Vagina (tissue), 2 donors: ENCODE measurements around the gene MTIF3. TPM values are rescaled to one million over a fixed set of nuclear protein-coding genes. Genes with fewer than 3 reads are reported as not detected.

Experiments used
- DNase-seq, 2 donors: peaks; one replicate each; pipeline ENCODE4 v3.0.0-alpha.2; 2017; ENCODE audit errors: extremely low spot score in 2 of 2
- H3K27ac ChIP-seq: fragments of 200-600 bp; sonication (generic); one replicate; pipeline ENCODE4 v1.5.1; 2019
- H3K27me3 ChIP-seq: fragments of 200-600 bp; sonication (generic); one replicate; pipeline ENCODE4 v1.5.1; 2019
- H3K36me3 ChIP-seq, 2 donors: fragments of 200-600 bp; sonication (generic); one replicate each; pipeline ENCODE4 v1.5.1; 2017 to 2019
- H3K4me1 ChIP-seq: fragments of 200-600 bp; sonication (generic); one replicate; pipeline ENCODE4 v1.5.1; 2019
- H3K4me3 ChIP-seq, 2 donors: fragments of 200-600 bp; sonication (generic); 1 replicate in 1 of 2; 2 replicates in 1 of 2; pipeline ENCODE4 v1.5.1; 2016 to 2019
- H3K9me3 ChIP-seq: fragments of 200-600 bp; sonication (generic); one replicate; pipeline ENCODE4 v1.5.1; 2019
- POLR2A ChIP-seq, 2 donors: fragments of 450-650 bp; IDR thresholded peaks; one replicate each; pipeline ENCODE4 v1.6.1; 2017; ENCODE audit warnings: antibody characterized with exemption in 2 of 2, mild to moderate bottlenecking in 2 of 2, moderate library complexity in 2 of 2
- POLR2AphosphoS5 ChIP-seq, 2 donors: sonication (generic); formaldehyde crosslinking; IDR thresholded peaks; one replicate each; pipeline ENCODE4 v1.9.0; 2017; ENCODE audit warnings: antibody characterized with exemption in 2 of 2, mild to moderate bottlenecking in 2 of 2, low read depth in 1 of 2; ENCODE audit not compliant: insufficient read depth in 1 of 2
- intact Hi-C: fragments of 100-400 bp; cut with DNase I; formaldehyde crosslinking; loops from one replicate; pipeline ENCODE4 v1.15.1; 2023
- small RNA-seq: library from RNA; depleted of rRNA; stranded (forward); fragments of <200 nt; gene quantifications from one replicate; pipeline ENCODE3, GENCODE V24; 2016
- total RNA-seq: library from RNA; depleted of rRNA; stranded (reverse); fragments of >200 nt; gene quantifications from one replicate; pipeline ENCODE4 v1.2.3, GENCODE V29; 2016

Gene MTIF3
- total RNA-seq, 1 donor from 2014 or later = 30.0 TPM

DNA sequence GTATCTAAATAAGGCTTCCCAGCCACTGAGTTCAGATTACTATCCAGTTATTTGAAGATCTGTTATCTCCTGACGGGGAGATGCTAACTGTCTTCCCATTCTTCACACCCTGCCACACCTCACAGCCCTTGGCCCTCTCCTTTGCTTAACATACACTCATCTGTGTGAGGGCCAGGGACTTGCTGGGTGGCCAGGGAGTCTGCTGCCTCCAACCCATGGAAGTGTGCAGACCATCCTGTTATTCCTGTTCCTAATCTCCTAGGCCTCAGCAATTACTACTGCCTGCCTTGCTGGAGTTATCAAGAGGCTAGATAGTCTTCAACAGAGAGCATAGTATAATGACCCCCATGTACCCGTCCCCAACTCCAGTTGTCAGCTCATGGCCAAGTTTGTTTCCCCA lies 62.1 kb downstream of the MTIF3 start:
- Histone ChIP-seq H3K27ac (no peak overlapping the region), H3K4me1 (no peaks in the 10 kb centered on the region), H3K27me3 (no peaks in the 10 kb centered on the region), H3K9me3 (no peaks in the 10 kb centered on the region), H3K4me3 (no peak overlapping the region), H3K36me3 (no peaks in the 10 kb centered on the region)
- intact Hi-C loops = no loop called here
- no peak for DNase-seq
- TF ChIP-seq POLR2AphosphoS5 (IDR thresholded peaks at IDR 0.05; ENCODE audit: insufficient read depth in 1 of 2, low read depth in 1 of 2) = no peak
- TF ChIP-seq POLR2A (IDR thresholded peaks at IDR 0.05) = no peak

Small RNA genes lying within 50 kb of the gene (small RNA-seq; reads per million reads assigned to genes)
- not detected for gene RNU6-63P
- gene RNY1P1 = not detected

Other genes starting within 250 kb of the MTIF3 start
- gene RPL21, start 199.0 kb downstream of the MTIF3 start, total RNA-seq = 579 TPM
- gene RASL11A, start 179.7 kb downstream of the MTIF3 start, total RNA-seq = 74.9 TPM
- 142 TPM for gene GTF3A, start 25.9 kb downstream of the MTIF3 start, total RNA-seq
- gene LNX2, start 170.0 kb upstream of the MTIF3 start, total RNA-seq = 12.0 TPM
- gene POLR1D, start 171.3 kb upstream of the MTIF3 start, total RNA-seq = 74.2 TPM